ENCODE data around the gene RAX2. TPM values are rescaled to one million over a fixed set of nuclear protein-coding genes. Genes with fewer than 3 reads are reported as not detected.
"Not testable (repeated sequence)": the region's sequence is repeated elsewhere in the genome, so short reads cannot be mapped to it uniquely, and the experiment has no call there.

RAX2 gene
- total and polyA plus RNA-seq, 4 experiments from 2014 or later: not detected

GRCh38 chr19:3761382-3762129 lies 10.5 kb downstream of the RAX2 start, which contains the start of gene APBA3:
APBA3 (minus strand) TSS chr19:3761692; CDS start chr19:3760264, 1,428 bp downstream.
- peaks cover 7 to 38% of the 10 kb centered on the region in 2 donors for H3K36me3 Mint-ChIP-seq

DNA sequence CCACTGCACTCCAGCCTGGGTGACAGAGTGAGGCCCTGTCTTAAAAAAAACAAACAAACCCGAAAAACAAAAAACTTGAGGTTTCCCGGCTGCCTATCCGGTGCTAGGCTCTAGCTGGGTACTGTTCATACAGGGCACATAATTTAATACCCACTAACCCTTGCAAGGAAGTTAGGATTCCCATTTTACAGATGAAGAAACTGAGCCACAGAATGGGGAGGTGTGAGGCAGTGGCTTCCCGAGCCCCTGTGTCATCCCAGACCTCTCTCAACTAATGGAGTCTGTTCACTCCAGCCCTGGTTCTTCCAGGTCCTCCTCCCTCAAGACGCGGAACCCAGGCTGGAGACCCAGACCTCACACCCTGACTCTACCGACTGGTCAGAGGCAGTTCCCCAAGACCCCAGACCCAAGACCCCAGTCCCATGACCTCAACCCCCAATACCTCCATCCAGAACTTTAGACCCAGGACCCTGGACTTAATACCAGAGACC lies 11.1 kb downstream of the RAX2 start:
- H3K4me1 Mint-ChIP-seq: peaks cover 18 to 59% (median 33%) of the 10 kb centered on the region in 4 donors
- peaks cover 5 to 34% of the 10 kb centered on the region in 2 donors for H3K36me3 Mint-ChIP-seq
- intact Hi-C loops (cut with micrococcal nuclease): loop anchor here (5.0 kb wide), 1 partner anchor 711 kb away; the partner anchor contains the start of gene HDGFL2
- peaks cover 10% of the 10 kb centered on the region for H3K36me3 ChIP-seq (ENCODE audit: insufficient read depth, low read length)
- ChIA-PET POLR2A (ENCODE audit: partially characterized antibody) (interaction anchor here (0.6 to 3.8 kb wide), 8 partner anchors 9 to 61 kb away, joined by 3 to 46 read pairs (median 18); no protein-coding TSS in a partner anchor), CTCF (ENCODE audit: partially characterized antibody) (interaction anchor here (0.5 to 9.7 kb wide), 7 partner anchors 11 to 196 kb away, joined by 3 to 82 read pairs (median 10); no protein-coding TSS in a partner anchor)
- no peaks in the 10 kb centered on the region for H3K27me3 ChIP-seq (ENCODE audit: insufficient read depth, low read length)
- peak; percentile 48 to 57 (median 56) for DNase-seq
- H3K9me3 ChIP-seq (ENCODE audit: control insufficient read depth in 1 of 2, low read length in 2 of 2): no peaks in the 10 kb centered on the region
- peak overlapping the region; percentile 95 to 100 (median 99) for H3K27ac Mint-ChIP-seq
- H3K4me3 ChIP-seq (ENCODE audit: low read length in 2 of 2): peak overlapping the region; percentile 91 to 94
- H3K27me3 Mint-ChIP-seq: peaks cover 0 to 2% of the 10 kb centered on the region in 2 donors
- H3K27ac ChIP-seq (ENCODE audit: low read depth, low read length): peak overlapping the region; percentile 99
- peaks cover 46% of the 10 kb centered on the region for H3K4me1 ChIP-seq (ENCODE audit: insufficient read depth, low read length)
- H3K4me3 Mint-ChIP-seq: peak overlapping the region; percentile 94 to 97 (median 96)
- H3K9me3 Mint-ChIP-seq: peaks cover 0 to 3% (median 0%) of the 10 kb centered on the region in 8 donors

More at GRCh38 chr19:3761382-3762129, 10.5 kb downstream of the RAX2 start, which contains the start of gene APBA3:
- Histone ChIP-seq H3K9me3 (ENCODE audit: control insufficient read depth in 1 of 2, low read length in 2 of 2) (no peaks in the 10 kb centered on the region), H3K27ac (ENCODE audit: low read depth, low read length) (peak within 1 kb of the TSS; percentile 100), H3K36me3 (ENCODE audit: insufficient read depth, low read length) (peaks cover 12% of the 10 kb centered on the region), H3K27me3 (ENCODE audit: insufficient read depth, low read length) (no peaks in the 10 kb centered on the region), H3K4me1 (ENCODE audit: insufficient read depth, low read length) (peaks cover 46% of the 10 kb centered on the region), H3K4me3 (ENCODE audit: low read length in 2 of 2) (peak within 1 kb of the TSS; percentile 91 to 98)
- CTCF ChIA-PET (ENCODE audit: partially characterized antibody): interaction anchor here (0.5 to 9.7 kb wide), 15 partner anchors 9 to 224 kb away, joined by 3 to 82 read pairs (median 6); partner anchors contain the start of gene EEF2
- peak within 1 kb of the TSS; percentile 96 to 99 (median 98) for H3K4me3 Mint-ChIP-seq
- intact Hi-C loops (cut with micrococcal nuclease): loop anchor here (1.0 to 5.0 kb wide), 6 partner anchors 40 to 711 kb away; partner anchors contain the start of genes DAPK3, EEF2 and HDGFL2
- POLR2A ChIA-PET (ENCODE audit: partially characterized antibody): interaction anchor here (0.6 to 3.8 kb wide), 28 partner anchors 9 to 1207 kb away, joined by 3 to 46 read pairs (median 7); partner anchors contain the start of genes DAPK3, DOHH, EEF2 and KDM4B
- peak; percentile 90 to 94 (median 92) for DNase-seq
- peak within 1 kb of the TSS; percentile 100 for H3K27ac Mint-ChIP-seq
- H3K9me3 Mint-ChIP-seq: peaks cover 0 to 3% (median 0%) of the 10 kb centered on the region in 8 donors
- H3K4me1 Mint-ChIP-seq: peaks cover 19 to 61% (median 35%) of the 10 kb centered on the region in 4 donors
- peaks cover 0 to 2% of the 10 kb centered on the region in 2 donors for H3K27me3 Mint-ChIP-seq

DNA sequence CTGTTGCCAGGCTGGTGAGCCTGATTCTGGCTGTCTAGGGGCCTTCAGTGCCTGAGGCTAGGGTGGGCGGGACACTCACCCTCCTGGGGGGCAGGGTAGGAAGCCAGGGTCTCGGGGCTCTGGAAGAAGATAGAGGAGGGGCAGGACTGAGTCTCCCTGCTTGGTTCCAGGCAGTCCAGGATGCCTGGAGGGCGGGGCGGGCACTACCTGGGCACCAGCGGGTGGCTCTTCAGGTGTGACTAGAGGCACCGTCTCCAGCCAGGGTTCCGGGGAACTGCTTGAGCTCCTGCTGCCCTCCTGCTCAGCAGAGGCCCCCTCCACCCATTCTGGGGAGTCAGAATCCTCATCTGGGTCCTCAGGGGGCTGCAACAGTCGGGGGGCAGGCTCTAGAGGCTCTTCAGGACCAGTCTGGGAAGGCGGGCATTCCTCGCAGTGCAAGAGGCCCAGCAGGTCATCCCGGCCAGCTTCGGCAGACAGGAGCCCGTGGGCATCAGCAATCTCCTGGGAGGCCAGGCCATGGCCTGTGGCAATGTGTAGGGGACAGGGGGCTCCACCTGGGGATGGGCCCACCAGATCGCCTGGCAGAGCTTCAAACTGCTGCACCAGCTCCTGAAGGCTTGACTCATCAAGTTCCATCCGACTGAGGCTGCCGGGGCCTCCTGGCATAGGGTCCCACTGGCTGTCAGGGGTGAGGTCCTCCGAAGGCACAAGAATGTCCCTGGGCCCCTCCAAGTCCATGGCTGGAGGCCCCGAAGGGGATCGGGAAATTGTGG lies 12.4 kb downstream of the RAX2 start:
- DNase-seq: peak in 1 of 5 donors; percentile 30
- Histone ChIP-seq H3K36me3 (ENCODE audit: insufficient read depth, low read length) (peaks cover 4% of the 10 kb centered on the region), H3K9me3 (ENCODE audit: control insufficient read depth in 1 of 2, low read length in 2 of 2) (no peaks in the 10 kb centered on the region), H3K4me1 (ENCODE audit: insufficient read depth, low read length) (peaks cover 46% of the 10 kb centered on the region), H3K4me3 (ENCODE audit: low read length in 2 of 2) (no peak overlapping the region), H3K27me3 (ENCODE audit: insufficient read depth, low read length) (no peaks in the 10 kb centered on the region), H3K27ac (ENCODE audit: low read depth, low read length) (peak overlapping the region; percentile 12)
- ChIA-PET POLR2A (ENCODE audit: partially characterized antibody) (interaction anchor here (1.0 to 3.8 kb wide), 4 partner anchors 9 to 38 kb away, joined by 3 to 36 read pairs (median 4); no protein-coding TSS in a partner anchor), CTCF (ENCODE audit: partially characterized antibody) (interaction anchor here (9.7 kb wide), 1 partner anchor 63 kb away, joined by 82 read pairs; no protein-coding TSS in a partner anchor)
- peak overlapping the region in 5 of 7 donors; percentile 25 to 100 (median 57) for H3K27ac Mint-ChIP-seq
- H3K27me3 Mint-ChIP-seq: peaks cover 0 to 2% of the 10 kb centered on the region in 2 donors
- H3K4me3 Mint-ChIP-seq: peak overlapping the region in 6 of 8 donors; percentile 31 to 95 (median 46)
- peaks cover 11 to 43% of the 10 kb centered on the region in 2 donors for H3K36me3 Mint-ChIP-seq
- intact Hi-C loops (cut with micrococcal nuclease): loop anchor here (5.0 kb wide), 1 partner anchor 713 kb away; the partner anchor contains the start of gene HDGFL2
- peaks cover 0 to 3% (median 0%) of the 10 kb centered on the region in 8 donors for H3K9me3 Mint-ChIP-seq
- H3K4me1 Mint-ChIP-seq: peaks cover 21 to 68% (median 41%) of the 10 kb centered on the region in 4 donors

DNA sequence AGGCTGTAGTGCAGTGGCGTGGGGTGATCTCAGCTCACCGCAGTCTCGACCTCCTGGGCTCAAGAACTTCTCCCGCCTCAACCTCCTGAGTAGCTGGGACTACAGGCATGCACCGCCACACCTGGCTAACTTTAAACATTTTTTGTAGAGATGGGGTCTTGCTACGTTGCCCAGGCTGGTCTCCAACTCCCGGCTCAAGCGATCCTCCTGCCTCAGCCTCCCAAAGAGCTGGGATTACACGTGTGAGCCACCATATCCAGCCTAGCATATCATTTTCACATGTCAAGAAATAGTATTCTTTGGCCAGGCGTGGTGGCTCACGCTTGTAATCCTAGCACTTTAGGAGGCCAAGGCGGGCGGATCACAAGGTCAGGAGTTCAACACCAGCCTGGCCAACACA lies 13.7 kb downstream of the RAX2 start:
- H3K27ac ChIP-seq (ENCODE audit: low read depth, low read length); H3K9me3 Mint-ChIP-seq; intact Hi-C loops (cut with micrococcal nuclease); H3K4me3 ChIP-seq (ENCODE audit: low read length in 2 of 2); H3K9me3 ChIP-seq (ENCODE audit: control insufficient read depth in 1 of 2, low read length in 2 of 2); H3K27me3 ChIP-seq (ENCODE audit: insufficient read depth, low read length); H3K27me3 Mint-ChIP-seq; H3K36me3 ChIP-seq (ENCODE audit: insufficient read depth, low read length); H3K4me3 Mint-ChIP-seq: not testable (repeated sequence)
- Mint-ChIP-seq H3K27ac (peak overlapping the region in 1 of 7 donors; percentile 78), H3K4me1 (peaks cover 23 to 66% (median 40%) of the 10 kb centered on the region in 4 donors), H3K36me3 (peaks cover 11 to 49% of the 10 kb centered on the region in 2 donors)
- H3K4me1 ChIP-seq (ENCODE audit: insufficient read depth, low read length): peaks cover 44% of the 10 kb centered on the region
- CTCF ChIA-PET (ENCODE audit: partially characterized antibody): interaction anchor here (9.7 kb wide), 1 partner anchor 64 kb away, joined by 82 read pairs; no protein-coding TSS in a partner anchor
- peak in 1 of 5 donors; percentile 19 for DNase-seq
- POLR2A ChIA-PET (ENCODE audit: partially characterized antibody): interaction anchor here (1.9 kb wide), 1 partner anchor 11 kb away, joined by 4 read pairs; no protein-coding TSS in a partner anchor

DNA sequence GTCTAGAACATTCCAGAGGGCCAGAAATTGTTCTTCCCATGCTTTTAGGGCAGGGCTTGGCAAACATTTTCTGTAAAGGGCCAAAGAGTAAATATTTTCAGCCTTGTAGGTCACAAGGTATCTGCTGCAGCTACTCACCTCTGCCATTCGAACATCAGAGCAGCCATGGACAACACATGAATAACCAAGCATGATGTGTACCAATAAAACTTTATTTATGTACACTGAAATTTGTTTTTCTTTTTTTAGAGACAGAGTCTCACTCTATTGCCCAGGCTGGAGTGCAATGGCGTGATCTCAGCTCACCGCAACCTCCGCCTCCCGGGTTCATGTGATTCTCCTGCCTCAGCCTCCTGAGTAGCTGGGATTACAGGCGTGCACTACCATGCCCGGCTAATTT lies 14.3 kb downstream of the RAX2 start:
- H3K27me3 Mint-ChIP-seq; H3K36me3 ChIP-seq (ENCODE audit: insufficient read depth, low read length); H3K27ac ChIP-seq (ENCODE audit: low read depth, low read length); H3K9me3 Mint-ChIP-seq; DNase-seq; intact Hi-C loops (cut with micrococcal nuclease); H3K9me3 ChIP-seq (ENCODE audit: control insufficient read depth in 1 of 2, low read length in 2 of 2); H3K4me3 ChIP-seq (ENCODE audit: low read length in 2 of 2); H3K4me3 Mint-ChIP-seq; H3K27me3 ChIP-seq (ENCODE audit: insufficient read depth, low read length): not testable (repeated sequence)
- POLR2A ChIA-PET (ENCODE audit: partially characterized antibody): interaction anchor here (1.3 to 1.9 kb wide), 2 partner anchors 10 to 55 kb away, joined by 4 to 5 read pairs; no protein-coding TSS in a partner anchor
- H3K4me1 Mint-ChIP-seq: peaks cover 18 to 60% (median 34%) of the 10 kb centered on the region in 4 donors
- H3K4me1 ChIP-seq (ENCODE audit: insufficient read depth, low read length): peaks cover 40% of the 10 kb centered on the region
- CTCF ChIA-PET (ENCODE audit: partially characterized antibody): interaction anchor here (9.7 kb wide), 1 partner anchor 65 kb away, joined by 82 read pairs; no protein-coding TSS in a partner anchor
- peak overlapping the region in 1 of 7 donors; percentile 16 for H3K27ac Mint-ChIP-seq
- H3K36me3 Mint-ChIP-seq: peaks cover 14 to 48% of the 10 kb centered on the region in 2 donors

DNA sequence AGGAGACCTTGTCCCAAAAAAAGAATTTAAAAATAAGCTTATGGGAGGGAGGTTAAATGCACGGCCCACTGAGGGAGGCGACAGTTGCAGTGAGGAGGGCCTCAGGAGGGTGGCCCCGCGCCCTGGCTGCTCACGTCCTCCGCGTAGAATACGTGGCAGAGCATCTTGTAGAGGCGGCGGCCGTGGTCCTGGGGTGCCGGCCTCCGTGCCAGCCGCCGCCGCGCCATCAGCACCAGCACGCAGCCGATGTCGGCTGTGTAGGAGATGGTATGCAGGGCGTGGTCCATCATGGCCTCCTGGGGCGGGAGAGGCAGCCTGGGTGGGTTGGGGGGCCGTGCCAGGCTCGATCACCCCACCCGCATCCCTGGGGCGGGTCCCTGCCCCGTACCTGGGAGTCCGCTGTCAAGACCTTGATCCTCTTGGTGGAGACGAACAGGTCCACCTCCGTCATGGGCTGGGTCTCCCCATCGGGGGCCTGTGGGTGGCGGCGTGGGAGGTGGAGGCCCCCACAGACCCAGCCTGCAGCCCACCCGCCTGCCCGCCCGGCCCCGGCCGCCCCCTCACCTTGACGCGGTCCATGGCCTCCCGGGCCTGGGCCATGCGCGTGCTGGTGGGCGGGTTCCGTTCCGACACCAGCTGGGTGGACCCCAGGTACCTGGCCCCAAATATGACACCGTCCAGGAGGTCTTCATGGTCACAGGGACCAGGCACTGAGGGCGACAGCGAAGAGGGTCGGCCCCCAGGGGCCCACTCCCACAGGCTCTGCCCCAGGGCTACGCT lies 18.2 kb downstream of the RAX2 start:
- intact Hi-C loops (cut with micrococcal nuclease): no loop called here
- peaks cover 9 to 27% (median 15%) of the 10 kb centered on the region in 4 donors for H3K4me1 Mint-ChIP-seq
- H3K9me3 Mint-ChIP-seq: peaks cover 0 to 2% (median 0%) of the 10 kb centered on the region in 8 donors
- Histone ChIP-seq H3K36me3 (ENCODE audit: insufficient read depth, low read length) (peaks cover 23% of the 10 kb centered on the region), H3K9me3 (ENCODE audit: control insufficient read depth in 1 of 2, low read length in 2 of 2) (no peaks in the 10 kb centered on the region), H3K4me3 (ENCODE audit: low read length in 2 of 2) (no peak overlapping the region), H3K27me3 (ENCODE audit: insufficient read depth, low read length) (no peaks in the 10 kb centered on the region), H3K27ac (ENCODE audit: low read depth, low read length) (no peak overlapping the region), H3K4me1 (ENCODE audit: insufficient read depth, low read length) (peaks cover 11% of the 10 kb centered on the region)
- no peak overlapping the region for H3K27ac Mint-ChIP-seq
- DNase-seq: peak in 1 of 5 donors; percentile 20
- H3K27me3 Mint-ChIP-seq: no peaks in the 10 kb centered on the region
- no peak overlapping the region for H3K4me3 Mint-ChIP-seq
- peaks cover 27 to 52% of the 10 kb centered on the region in 2 donors for H3K36me3 Mint-ChIP-seq
- CTCF ChIA-PET (ENCODE audit: partially characterized antibody): interaction anchor here (1.2 kb wide), 1 partner anchor 8 kb away, joined by 3 read pairs; the partner anchor contains the start of gene MRPL54
- POLR2A ChIA-PET (ENCODE audit: partially characterized antibody): interaction anchor here (0.9 kb wide), 1 partner anchor 14 kb away, joined by 3 read pairs; no protein-coding TSS in a partner anchor

Measured in CD4-positive, alpha-beta memory T cell (primary cell).